GM12878 (cell line): ENCODE results near the gene PNPLA8.
"Not testable (repeated sequence)": the region's sequence is repeated elsewhere in the genome, so short reads cannot be mapped to it uniquely, and the experiment has no call there.

Experiments used
- CBFB ChIP-seq: IDR thresholded peaks from 2 replicates; pipeline ENCODE4 v1.6.1; 2016; ENCODE audit warnings: antibody characterized with exemption, low read depth
- CEBPB ChIP-seq, 2 experiments: fragments of 150-350 bp in 1 of 2; IDR thresholded peaks; 2 replicates each; pipeline ENCODE4 v1.6.1; 2012 to 2014; ENCODE audit warnings: low read depth in 2 of 2, low read length in 2 of 2, borderline replicate concordance in 1 of 2, inconsistent platforms in 1 of 2
- CHD4 ChIP-seq: fragments of 200-600 bp; sonication (generic); IDR thresholded peaks from 2 replicates; pipeline ENCODE4 v1.6.1; 2016; ENCODE audit warnings: mild to moderate bottlenecking
- CTCF ChIP-seq, 3 experiments: IDR thresholded peaks in 2 of 3; conservative IDR thresholded peaks in 1 of 3; 2 replicates each; pipeline ENCODE4 v1.5.1; 2011; ENCODE audit warnings: low read depth in 3 of 3, low read length in 3 of 3, mild to moderate bottlenecking in 3 of 3, control low read depth in 2 of 3, moderate library complexity in 2 of 3, inconsistent platforms in 1 of 3, mixed read lengths in 1 of 3; ENCODE audit not compliant: control insufficient read depth in 2 of 3, insufficient read depth in 1 of 3; ENCODE audit errors: extremely low read depth in 1 of 3
- E2F4 ChIP-seq: IDR thresholded peaks from 2 replicates; pipeline ENCODE4 v1.6.1; 2012; ENCODE audit warnings: low read depth, low read length, improper control_type of control experiment
- EP300 ChIP-seq, 2 experiments: fragments of 150-350 bp in 1 of 2; IDR thresholded peaks; 2 replicates each; pipeline ENCODE4 v1.6.1; 2011 to 2012; ENCODE audit warnings: low read depth in 2 of 2, low read length in 2 of 2, borderline replicate concordance in 1 of 2, improper control_type of control experiment in 1 of 2, inconsistent platforms in 1 of 2; ENCODE audit not compliant: control insufficient read depth in 1 of 2
- MYB ChIP-seq: fragments of 150-350 bp; IDR thresholded peaks from 2 replicates; pipeline ENCODE4 v1.6.1; 2014; ENCODE audit warnings: mild to moderate bottlenecking, low read depth, low read length, borderline replicate concordance
- USF2 ChIP-seq: IDR thresholded peaks from 2 replicates; pipeline ENCODE4 v1.6.1; 2011; ENCODE audit warnings: low read depth, low read length, improper control_type of control experiment, borderline replicate concordance

GRCh38 chr7:108466322-108466721 lies 59.6 kb downstream of the PNPLA8 start:
- TF ChIP-seq MYB; CEBPB (IDR thresholded peaks at IDR 0.05; ENCODE audit: borderline replicate concordance in 1 of 2, low read depth in 2 of 2, low read length in 2 of 2); EP300 (IDR thresholded peaks at IDR 0.05; ENCODE audit: borderline replicate concordance in 1 of 2, control insufficient read depth in 1 of 2, low read depth in 2 of 2, low read length in 2 of 2); USF2; E2F4; CTCF (IDR thresholded peaks at IDR 0.05 in 2 of 3, conservative IDR thresholded peaks at IDR 0.05 in 1 of 3; ENCODE audit: control insufficient read depth in 2 of 3, extremely low read depth in 1 of 3, insufficient read depth in 1 of 3, low read depth in 3 of 3, low read length in 3 of 3); CHD4; CBFB: not testable (repeated sequence)
